Astrocyte (in vitro differentiated cells and primary cell): Measurements from ENCODE around the gene DYNC2I2. TPM values are rescaled to one million over a fixed set of nuclear protein-coding genes. Genes with fewer than 3 reads are reported as not detected.

Experiments used
- DNase-seq: peaks from one replicate; pipeline ENCODE4 v3.0.0-alpha.2; 2010; ENCODE audit warnings: low read depth
- FAIRE-seq: peaks from 2 replicates; lab custom pipeline; 2011; peaks lifted over from hg19 to GRCh38; lab: Jason Lieb, UNC
- H2AFZ ChIP-seq: 2 replicates; pipeline ENCODE4 v1.6.0; 2012; ENCODE audit warnings: low read depth, low read length, inconsistent platforms
- H3K27ac ChIP-seq: 2 replicates; pipeline ENCODE4 v1.5.1; 2011; ENCODE audit warnings: low read depth, low read length, inconsistent platforms
- H3K27me3 ChIP-seq: 2 replicates; pipeline ENCODE4 v1.6.0; 2011; ENCODE audit warnings: low read length, inconsistent platforms; ENCODE audit not compliant: insufficient read depth
- H3K36me3 ChIP-seq: 2 replicates; pipeline ENCODE4 v1.5.1; 2011; ENCODE audit warnings: low read length, inconsistent platforms; ENCODE audit not compliant: insufficient read depth
- H3K4me1 ChIP-seq: 2 replicates; pipeline ENCODE4 v1.5.1; 2011; ENCODE audit warnings: low read length, inconsistent platforms; ENCODE audit not compliant: insufficient read depth
- H3K4me2 ChIP-seq: 2 replicates; pipeline ENCODE4 v1.6.0; 2012; ENCODE audit warnings: low read length, inconsistent platforms
- H3K4me3 ChIP-seq: 2 replicates; pipeline ENCODE4 v1.5.1; 2011; ENCODE audit warnings: low read depth, mild to moderate bottlenecking, low read length, inconsistent platforms; ENCODE audit not compliant: insufficient read depth
- H3K79me2 ChIP-seq: 2 replicates; pipeline ENCODE4 v1.6.0; 2012; ENCODE audit warnings: mild to moderate bottlenecking, low read length, inconsistent platforms; ENCODE audit not compliant: insufficient read depth
- H3K9ac ChIP-seq: 2 replicates; pipeline ENCODE4 v1.6.0; 2012; ENCODE audit warnings: mild to moderate bottlenecking, low read length, inconsistent platforms
- H3K9me3 ChIP-seq: 2 replicates; pipeline ENCODE4 v1.5.1; 2012; ENCODE audit warnings: low read depth, mild to moderate bottlenecking, low read length, inconsistent platforms; ENCODE audit not compliant: insufficient read depth
- H4K20me1 ChIP-seq: 2 replicates; pipeline ENCODE4 v1.6.0; 2012; ENCODE audit warnings: low read length, inconsistent platforms; ENCODE audit not compliant: insufficient read depth
- H3K27ac Mint-ChIP-seq: one replicate; pipeline ENCODE4 v1.8.0; 2021; ENCODE audit warnings: mild to moderate bottlenecking, mixed read lengths; ENCODE audit not compliant: unreplicated experiment
- H3K27me3 Mint-ChIP-seq: one replicate; pipeline ENCODE4 v1.8.0; 2021; ENCODE audit warnings: low read depth, mixed read lengths; ENCODE audit not compliant: unreplicated experiment
- H3K36me3 Mint-ChIP-seq: one replicate; pipeline ENCODE4 v1.8.0; 2021; ENCODE audit warnings: low read depth, mixed read lengths; ENCODE audit not compliant: unreplicated experiment
- H3K4me1 Mint-ChIP-seq: one replicate; pipeline ENCODE4 v1.8.0; 2021; ENCODE audit warnings: low read depth, mixed read lengths; ENCODE audit not compliant: unreplicated experiment
- H3K4me3 Mint-ChIP-seq: one replicate; pipeline ENCODE4 v1.8.0; 2021; ENCODE audit warnings: mild to moderate bottlenecking, moderate library complexity, mixed read lengths; ENCODE audit not compliant: unreplicated experiment
- H3K9me3 Mint-ChIP-seq: one replicate; pipeline ENCODE4 v1.8.0; 2021; ENCODE audit warnings: mild to moderate bottlenecking, mixed read lengths; ENCODE audit not compliant: unreplicated experiment
- CTCF ChIP-seq: IDR thresholded peaks from 2 replicates; pipeline ENCODE4 v1.5.1; 2011; ENCODE audit warnings: low read depth, mild to moderate bottlenecking, inconsistent platforms, low read length, moderate library complexity; ENCODE audit not compliant: insufficient read depth
- EZH2 ChIP-seq: IDR thresholded peaks from 2 replicates; pipeline ENCODE4 v1.6.1; 2012; ENCODE audit warnings: mild to moderate bottlenecking, low read length, inconsistent platforms; ENCODE audit not compliant: insufficient read depth
- total RNA-seq: library from RNA; stranded (reverse); gene quantifications from 2 replicates; pipeline ENCODE4 v1.2.1, GENCODE V29; 2021

Gene DYNC2I2
- total RNA-seq, 1 donor from 2014 or later: 20.6 TPM

- peak overlapping the region; percentile 99 for H3K4me3 Mint-ChIP-seq
Observed at GRCh38 chr9:128690684-128691034, 34.0 kb upstream of the DYNC2I2 start.

GRCh38 chr9:128689820-128690683, 33.4 kb upstream of the DYNC2I2 start:
- H3K4me3 ChIP-seq: peak overlapping the region; percentile 96
- H3K9me3 ChIP-seq: no peaks in the 10 kb centered on the region
- peak overlapping the region; percentile 97 for H3K4me2 ChIP-seq
- FAIRE-seq (no peak), DNase-seq (no peak)
- no peaks in the 10 kb centered on the region for H3K27me3 ChIP-seq
- peaks cover 14% of the 10 kb centered on the region for H3K4me1 ChIP-seq
- H3K27ac ChIP-seq: peak overlapping the region; percentile 54
- H3K36me3 Mint-ChIP-seq: peaks cover 13% of the 10 kb centered on the region
- peaks cover 32% of the 10 kb centered on the region for H3K36me3 ChIP-seq
- H3K4me3 Mint-ChIP-seq: peak overlapping the region; percentile 99
- no peak overlapping the region for H2AFZ ChIP-seq
- H3K4me1 Mint-ChIP-seq: peaks cover 31% of the 10 kb centered on the region
- H3K79me2 ChIP-seq: peaks cover 35% of the 10 kb centered on the region
- H3K27me3 Mint-ChIP-seq: no peaks in the 10 kb centered on the region
- TF ChIP-seq EZH2 (no peak), CTCF (no peak)
- peak overlapping the region; percentile 98 for H3K27ac Mint-ChIP-seq
- H3K9ac ChIP-seq: peak overlapping the region; percentile 93
- no peaks in the 10 kb centered on the region for H3K9me3 Mint-ChIP-seq
- peaks cover 46% of the 10 kb centered on the region for H4K20me1 ChIP-seq

More at GRCh38 chr9:128690684-128691034, 34.0 kb upstream of the DYNC2I2 start:
- TF ChIP-seq CTCF (no peak), EZH2 (no peak)
- no peaks in the 10 kb centered on the region for H3K9me3 ChIP-seq
- peaks cover 35% of the 10 kb centered on the region for H3K36me3 ChIP-seq
- H3K27me3 Mint-ChIP-seq: no peaks in the 10 kb centered on the region
- H3K9ac ChIP-seq: peak overlapping the region; percentile 93
- peak overlapping the region; percentile 96 for H3K4me3 ChIP-seq
- FAIRE-seq (no peak), DNase-seq (no peak)
- peaks cover 26% of the 10 kb centered on the region for H3K4me1 Mint-ChIP-seq
- H3K4me1 ChIP-seq: peaks cover 11% of the 10 kb centered on the region
- H3K9me3 Mint-ChIP-seq: no peaks in the 10 kb centered on the region
- H3K27me3 ChIP-seq: no peaks in the 10 kb centered on the region
- peaks cover 13% of the 10 kb centered on the region for H3K36me3 Mint-ChIP-seq
- peaks cover 35% of the 10 kb centered on the region for H3K79me2 ChIP-seq
- H3K27ac Mint-ChIP-seq: peak overlapping the region; percentile 98
- H2AFZ ChIP-seq: no peak overlapping the region
- H3K4me2 ChIP-seq: peak overlapping the region; percentile 97
- H3K27ac ChIP-seq: peak overlapping the region; percentile 54
- H4K20me1 ChIP-seq: peaks cover 49% of the 10 kb centered on the region

DNA sequence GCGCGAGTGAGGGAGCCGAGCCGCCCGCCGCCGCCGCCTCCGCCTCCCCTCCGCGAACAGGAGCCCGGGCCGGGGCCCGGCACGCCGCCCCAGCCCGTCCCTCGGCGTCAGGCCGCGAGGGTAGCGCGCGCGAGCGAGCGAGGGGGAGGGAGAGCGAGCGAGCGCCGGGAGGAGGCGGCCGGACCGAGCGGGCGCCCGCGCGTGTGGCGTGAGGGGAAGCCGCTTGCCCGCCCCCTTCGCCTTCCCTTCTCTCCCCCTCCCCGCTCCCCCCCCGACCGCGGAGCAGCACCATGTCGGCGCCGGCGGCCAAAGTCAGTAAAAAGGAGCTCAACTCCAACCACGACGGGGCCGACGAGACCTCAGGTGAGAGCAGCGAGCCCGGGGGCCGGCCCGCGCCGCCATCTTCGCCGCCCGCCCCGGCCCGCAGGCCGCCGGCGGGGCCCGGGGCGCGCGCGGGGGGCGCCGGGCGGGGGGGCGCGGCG, 32.7 kb upstream of the DYNC2I2 start:
- Histone ChIP-seq H3K79me2 (peaks cover 39% of the 10 kb centered on the region), H3K36me3 (peaks cover 30% of the 10 kb centered on the region), H2AFZ (no peak overlapping the region), H3K9me3 (no peaks in the 10 kb centered on the region), H3K4me3 (peak overlapping the region; percentile 56), H3K27ac (peak overlapping the region; percentile 58), H3K27me3 (no peaks in the 10 kb centered on the region), H3K9ac (peak overlapping the region; percentile 79), H3K4me1 (peaks cover 21% of the 10 kb centered on the region), H4K20me1 (peaks cover 43% of the 10 kb centered on the region), H3K4me2 (peak overlapping the region; percentile 45)
- Mint-ChIP-seq H3K4me1 (peaks cover 36% of the 10 kb centered on the region), H3K36me3 (peaks cover 13% of the 10 kb centered on the region), H3K9me3 (no peaks in the 10 kb centered on the region), H3K27ac (no peak overlapping the region), H3K27me3 (no peaks in the 10 kb centered on the region), H3K4me3 (no peak overlapping the region)
- DNase-seq (no peak), FAIRE-seq (no peak)
- TF ChIP-seq CTCF (no peak), EZH2 (no peak)
